Caco-2 (cell line): ENCODE results near the gene ENTPD7. TPM values are rescaled to one million over a fixed set of nuclear protein-coding genes. Genes with fewer than 3 reads are reported as not detected.

Experiments
- BruUV-seq: library from RNA; stranded (reverse); fragments of 400-500 nt; replicated peaks from 2 replicates; lab custom pipeline; 2021; lab: Mats Ljungman, UMichigan
- CTCF ChIA-PET: fragments of 300-600 bp; sonication (Branson Sonifier 250); formaldehyde crosslinking; loops from one replicate; lab custom pipeline; 2022; ENCODE audit warnings: antibody characterized with exemption; lab: Charles Lee
- POLR2A ChIA-PET: fragments of 300-600 bp; sonication (Branson Sonifier 250); formaldehyde crosslinking; loops from one replicate; lab custom pipeline; 2022; ENCODE audit warnings: antibody characterized with exemption; lab: Charles Lee
- DNase-seq, 2 experiments: peaks; one replicate each; pipeline versions ENCODE4 v3.0.0 to v3.0.0-alpha.2; 2020 to 2022
- H3K27me3 ChIP-seq: replicated peaks from 2 replicates; pipeline ENCODE4 v1.6.0; 2011; ENCODE audit warnings: low read length; ENCODE audit not compliant: control insufficient read depth, insufficient read depth
- H3K36me3 ChIP-seq: 2 replicates; pipeline ENCODE4 v1.5.1; 2011; ENCODE audit warnings: low read length; ENCODE audit not compliant: control insufficient read depth, insufficient read depth
- H3K4me1 ChIP-seq: fragments of 250-450 bp; sonication (Bioruptor Pico); 2 replicates; pipeline ENCODE4 v1.5.1; 2020; ENCODE audit warnings: mild to moderate bottlenecking
- H3K4me3 ChIP-seq: 2 replicates; pipeline ENCODE4 v1.5.1; 2011; ENCODE audit warnings: low read depth, mild to moderate bottlenecking, control low read depth, low read length
- H3K9me3 ChIP-seq: fragments of 250-450 bp; sonication (Bioruptor Pico); 2 replicates; pipeline ENCODE4 v1.5.1; 2020; ENCODE audit warnings: mild to moderate bottlenecking, moderate library complexity
- H3K27ac Mint-ChIP-seq: one replicate; pipeline ENCODE4 v1.8.0; 2022; ENCODE audit warnings: mixed read lengths; ENCODE audit not compliant: unreplicated experiment
- H3K27me3 Mint-ChIP-seq: one replicate; pipeline ENCODE4 v1.8.0; 2022; ENCODE audit warnings: mixed read lengths; ENCODE audit not compliant: insufficient read depth, unreplicated experiment
- H3K36me3 Mint-ChIP-seq: one replicate; pipeline ENCODE4 v1.8.0; 2022; ENCODE audit warnings: mild to moderate bottlenecking, mixed read lengths; ENCODE audit not compliant: insufficient read depth, unreplicated experiment
- H3K4me1 Mint-ChIP-seq: one replicate; pipeline ENCODE4 v1.8.0; 2022; ENCODE audit warnings: low read depth, mixed read lengths; ENCODE audit not compliant: unreplicated experiment
- H3K4me3 Mint-ChIP-seq: one replicate; pipeline ENCODE4 v1.8.0; 2022; ENCODE audit warnings: mild to moderate bottlenecking, moderate library complexity, mixed read lengths; ENCODE audit not compliant: unreplicated experiment
- H3K9me3 Mint-ChIP-seq: one replicate; pipeline ENCODE4 v1.8.0; 2022; ENCODE audit warnings: mixed read lengths; ENCODE audit not compliant: unreplicated experiment
- CTCF ChIP-seq, 2 experiments: fragments of 200-600 bp in 1 of 2; IDR thresholded peaks; 1 replicate in 1 of 2; 2 replicates in 1 of 2; pipeline versions ENCODE4 v1.5.1 to v1.8.0; 2011 to 2022; ENCODE audit warnings: antibody characterized with exemption in 1 of 2, control low read depth in 1 of 2, inconsistent platforms in 1 of 2, low read depth in 1 of 2, low read length in 1 of 2, mild to moderate bottlenecking in 1 of 2, moderate library complexity in 1 of 2; ENCODE audit not compliant: insufficient read depth in 1 of 2, severe bottlenecking in 1 of 2, unreplicated experiment in 1 of 2
- intact Hi-C: fragments of 100-400 bp; cut with micrococcal nuclease; formaldehyde crosslinking; loops from one replicate; pipeline ENCODE4 v1.10.0; 2022; ENCODE audit not compliant: unreplicated experiment
- total RNA-seq: library from RNA; stranded (reverse); gene quantifications from 2 replicates; pipeline ENCODE4 v1.2.3, GENCODE V29; 2022

ENTPD7 gene
- total RNA-seq, 1 experiment from 2014 or later, result 36.0 TPM

- no peak overlapping the region for H3K4me3 Mint-ChIP-seq
- ChIA-PET POLR2A (no interaction called here), CTCF (no interaction called here)
- no peak overlapping the region for H3K27ac Mint-ChIP-seq
- Histone ChIP-seq H3K4me1 (no peaks in the 10 kb centered on the region; the same call in 1 of the 2 replicates), H3K27me3 (no peaks in the 10 kb centered on the region), H3K9me3 (no peaks in the 10 kb centered on the region), H3K36me3 (0 out of 2 replicates have a peak, but pooled peaks cover 1% of the 10 kb centered on the region), H3K4me3 (no peak overlapping the region)
- no peaks in the 10 kb centered on the region for H3K27me3 Mint-ChIP-seq
- H3K9me3 Mint-ChIP-seq, result no peaks in the 10 kb centered on the region
- TF ChIP-seq CTCF (IDR thresholded peaks at IDR 0.05; ENCODE audit: insufficient read depth in 1 of 2, low read depth in 1 of 2, low read length in 1 of 2, severe bottlenecking in 1 of 2, unreplicated experiment in 1 of 2), result no peak
- DNase-seq, result no peak
- H3K4me1 Mint-ChIP-seq, result peaks cover 13% of the 10 kb centered on the region
- no TSS peak for BruUV-seq
- intact Hi-C loops, result no loop called here
- H3K36me3 Mint-ChIP-seq, result peaks cover 67% of the 10 kb centered on the region
Observed at GRCh38 chr10:99730026-99730425, 70.7 kb downstream of the ENTPD7 start.

- H3K4me1 Mint-ChIP-seq, result peaks cover 13% of the 10 kb centered on the region
- no peaks in the 10 kb centered on the region for H3K36me3 ChIP-seq
- peaks cover 59% of the 10 kb centered on the region for H3K36me3 Mint-ChIP-seq
- peak overlapping the region; percentile 97 for H3K27ac Mint-ChIP-seq
- peak overlapping the region; percentile 96 for H3K4me3 Mint-ChIP-seq
- no peaks in the 10 kb centered on the region for H3K9me3 ChIP-seq
- no peaks in the 10 kb centered on the region for H3K27me3 Mint-ChIP-seq
- no peaks in the 10 kb centered on the region for H3K9me3 Mint-ChIP-seq
- POLR2A ChIA-PET, result interaction anchor here (0.7 to 2.0 kb wide), 9 partner anchors 9 to 370 kb away, joined by 3 to 27 read pairs (median 10); partner anchors contain the start of genes ABCC2, ENTPD7 and SLC25A28
- H3K4me1 ChIP-seq, result no peaks in the 10 kb centered on the region; the same call in 1 of the 2 replicates
- CTCF ChIA-PET, result interaction anchor here (0.5 to 2.0 kb wide), 8 partner anchors 30 to 248 kb away, joined by 3 to 9 read pairs (median 5); partner anchors contain the start of genes ABCC2 and ENTPD7
- intact Hi-C loops, result loop anchor here (1.0 kb wide), 2 partner anchors 51 to 111 kb away; partner anchors contain the start of genes ABCC2 and SLC25A28
- TSS peak; percentile 83 for BruUV-seq
- H3K27me3 ChIP-seq, result no peaks in the 10 kb centered on the region
- peak overlapping the region; percentile 98 for H3K4me3 ChIP-seq
- no peak for DNase-seq
- TF ChIP-seq CTCF (IDR thresholded peaks at IDR 0.05; ENCODE audit: insufficient read depth in 1 of 2, low read depth in 1 of 2, low read length in 1 of 2, severe bottlenecking in 1 of 2, unreplicated experiment in 1 of 2), result no peak
Observed at GRCh38 chr10:99731306-99732032, 72.2 kb downstream of the ENTPD7 start.

GRCh38 chr10:99732033-99732842, 72.9 kb downstream of the ENTPD7 start, which contains the start of the genes COX15 and CUTC:
Gene COX15, minus strand, starts transcription at chr10:99732127. Its CDS starts 78 bp downstream, at chr10:99732049.
Gene CUTC, plus strand, starts transcription at chr10:99732234. Its CDS starts 115 bp downstream, at chr10:99732349.
- H3K27me3 Mint-ChIP-seq, result no peaks in the 10 kb centered on the region
- Histone ChIP-seq H3K27me3 (no peaks in the 10 kb centered on the region), H3K36me3 (no peaks in the 10 kb centered on the region), H3K4me1 (no peaks in the 10 kb centered on the region; the same call in 1 of the 2 replicates), H3K9me3 (no peaks in the 10 kb centered on the region), H3K4me3 (peak within 1 kb of the TSS; percentile 98)
- H3K27ac Mint-ChIP-seq, result peak within 1 kb of the TSS; percentile 97
- ChIA-PET POLR2A (interaction anchor here (0.5 to 2.0 kb wide), 24 partner anchors 10 to 1856 kb away, joined by 3 to 27 read pairs (median 6); partner anchors contain the start of genes ABCC2, DPCD, ENTPD7 and GOT1), CTCF (interaction anchor here (0.6 to 2.0 kb wide), 13 partner anchors 16 to 313 kb away, joined by 3 to 9 read pairs (median 5); partner anchors contain the start of genes ABCC2, ENTPD7 and SLC25A28)
- peak; percentile 97 to 98 for DNase-seq
- peaks cover 13% of the 10 kb centered on the region for H3K4me1 Mint-ChIP-seq
- intact Hi-C loops, result loop anchor here (1.0 kb wide), 2 partner anchors 50 to 112 kb away; partner anchors contain the start of genes ABCC2 and SLC25A28
- TF ChIP-seq CTCF (IDR thresholded peaks at IDR 0.05; ENCODE audit: insufficient read depth in 1 of 2, low read depth in 1 of 2, low read length in 1 of 2, severe bottlenecking in 1 of 2, unreplicated experiment in 1 of 2), result peak; percentile 61 to 69
- H3K9me3 Mint-ChIP-seq, result no peaks in the 10 kb centered on the region
- peak within 1 kb of the TSS; percentile 96 for H3K4me3 Mint-ChIP-seq
- BruUV-seq, result TSS peak; percentile 74
- peaks cover 59% of the 10 kb centered on the region for H3K36me3 Mint-ChIP-seq
